ENCODE measurements around the gene ZNF277. TPM values are rescaled to one million over a fixed set of nuclear protein-coding genes. Genes with fewer than 3 reads are reported as not detected.
A peak's percentile ranks its signal among the peaks of the same experiment; 100 is the strongest.

The ZNF277 gene
- total RNA-seq, 8 experiments from 2014 or later: 20.7 to 29.9 (median 28.0) TPM

- WGBS, 10 experiments: 94 to 100% methylated on average over 1 to 2 of the region's 2 CpGs; no CpG with 5 or more reads in 8 of the 10 experiments
- ATAC-seq (replicated peaks in 6 of 8): peak in 5 of 8 experiments; percentile 37 to 46 (median 43)
- Histone ChIP-seq H3K4me1 (replicated peaks in 1 of 2) (peaks cover 11 to 13% of the 10 kb centered on the region in 2 donors), H3K4me3 (no peak overlapping the region), H3K27ac (no peak overlapping the region)
- in situ Hi-C loops (cut with MboI; ENCODE audit: low pct_unique_long_range_greater_than_20kb in 2 of 9, low sequenced_read_pairs in 9 of 9, unreplicated experiment in 9 of 9): no loop called here
Observed at GRCh38 chr7:112362053-112362650, 155.7 kb downstream of the ZNF277 start.

- 17 to 90% (median 40%) methylated on average over 2 to 4 of the region's 8 CpGs; no CpG with 5 or more reads in 5 of the 10 experiments for WGBS, 10 experiments
- in situ Hi-C loops (cut with MboI; ENCODE audit: low pct_unique_long_range_greater_than_20kb in 2 of 9, low sequenced_read_pairs in 9 of 9, unreplicated experiment in 9 of 9): no loop called here
- peak overlapping the region in 1 of 2 donors; percentile 43 for H3K27ac ChIP-seq
- ATAC-seq (replicated peaks in 6 of 8): peak in 5 of 8 experiments; percentile 68 to 77 (median 74)
- peaks cover 11 to 13% of the 10 kb centered on the region in 2 donors for H3K4me1 ChIP-seq (replicated peaks in 1 of 2)
- no peak overlapping the region for H3K4me3 ChIP-seq
Observed at GRCh38 chr7:112362731-112363131, 156.2 kb downstream of the ZNF277 start.

GRCh38 chr7:112364388-112364787 is 157.9 kb downstream of the ZNF277 start:
- Histone ChIP-seq H3K4me3 (no peak overlapping the region), H3K27ac (no peak overlapping the region), H3K4me1 (replicated peaks in 1 of 2) (peaks cover 11 to 13% of the 10 kb centered on the region in 2 donors)
- 100% methylated on average over 1 of the region's 1 CpG; no CpG with 5 or more reads in 7 of the 10 experiments for WGBS, 10 experiments
- peak in 1 of 8 experiments; percentile 63 for ATAC-seq (replicated peaks in 6 of 8)
- in situ Hi-C loops (cut with MboI; ENCODE audit: low pct_unique_long_range_greater_than_20kb in 2 of 9, low sequenced_read_pairs in 9 of 9, unreplicated experiment in 9 of 9): no loop called here

- WGBS, 10 experiments: 73 to 100% (median 92%) methylated on average over 2 to 3 of the region's 3 CpGs; no CpG with 5 or more reads in 6 of the 10 experiments
- no peak overlapping the region for H3K27ac ChIP-seq
- no peak for ATAC-seq (replicated peaks in 6 of 8)
- in situ Hi-C loops (cut with MboI; ENCODE audit: low pct_unique_long_range_greater_than_20kb in 2 of 9, low sequenced_read_pairs in 9 of 9, unreplicated experiment in 9 of 9): no loop called here
- H3K4me1 ChIP-seq (replicated peaks in 1 of 2): peaks cover 11 to 13% of the 10 kb centered on the region in 2 donors
- no peak overlapping the region for H3K4me3 ChIP-seq
Observed at GRCh38 chr7:112365551-112365950, 159.1 kb downstream of the ZNF277 start.

GRCh38 chr7:112366886-112367285 is 160.4 kb downstream of the ZNF277 start:
- ATAC-seq (replicated peaks in 6 of 8): no peak
- peaks cover 11 to 13% of the 10 kb centered on the region in 2 donors for H3K4me1 ChIP-seq (replicated peaks in 1 of 2)
- no peak overlapping the region for H3K4me3 ChIP-seq
- in situ Hi-C loops (cut with MboI; ENCODE audit: low pct_unique_long_range_greater_than_20kb in 2 of 9, low sequenced_read_pairs in 9 of 9, unreplicated experiment in 9 of 9): no loop called here
- H3K27ac ChIP-seq: no peak overlapping the region
- 75 to 100% (median 100%) methylated on average over 1 of the region's 1 CpG; no CpG with 5 or more reads in 4 of the 10 experiments for WGBS, 10 experiments

- H3K4me1 ChIP-seq (replicated peaks in 1 of 2): no peaks in the 10 kb centered on the region
- ATAC-seq (replicated peaks in 6 of 8): no peak
- WGBS, 10 experiments: 0 to 47% (median 33%) methylated on average over 1 to 2 of the region's 2 CpGs; no CpG with 5 or more reads in 4 of the 10 experiments
- in situ Hi-C loops (cut with MboI; ENCODE audit: low pct_unique_long_range_greater_than_20kb in 2 of 9, low sequenced_read_pairs in 9 of 9, unreplicated experiment in 9 of 9): no loop called here
- no peak overlapping the region for H3K4me3 ChIP-seq
- H3K27ac ChIP-seq: no peak overlapping the region
Observed at GRCh38 chr7:112370436-112370835, 163.9 kb downstream of the ZNF277 start.

GRCh38 chr7:112371701-112372100 is 165.2 kb downstream of the ZNF277 start:
- Histone ChIP-seq H3K4me3 (no peak overlapping the region), H3K27ac (no peak overlapping the region), H3K4me1 (replicated peaks in 1 of 2) (no peaks in the 10 kb centered on the region)
- no peak for ATAC-seq (replicated peaks in 6 of 8)
- WGBS, 10 experiments: 0 to 75% (median 46%) methylated on average over 1 to 2 of the region's 2 CpGs; no CpG with 5 or more reads in 1 of the 10 experiments
- in situ Hi-C loops (cut with MboI; ENCODE audit: low pct_unique_long_range_greater_than_20kb in 2 of 9, low sequenced_read_pairs in 9 of 9, unreplicated experiment in 9 of 9): no loop called here

GRCh38 chr7:112372101-112372500 is 165.6 kb downstream of the ZNF277 start:
- Histone ChIP-seq H3K4me3 (no peak overlapping the region), H3K4me1 (replicated peaks in 1 of 2) (no peaks in the 10 kb centered on the region), H3K27ac (no peak overlapping the region)
- in situ Hi-C loops (cut with MboI; ENCODE audit: low pct_unique_long_range_greater_than_20kb in 2 of 9, low sequenced_read_pairs in 9 of 9, unreplicated experiment in 9 of 9): no loop called here
- ATAC-seq (replicated peaks in 6 of 8): no peak
- 0 to 100% (median 60%) methylated on average over 1 of the region's 1 CpG; no CpG with 5 or more reads in 1 of the 10 experiments for WGBS, 10 experiments

GRCh38 chr7:112377593-112377992 is 171.1 kb downstream of the ZNF277 start:
- in situ Hi-C loops (cut with MboI; ENCODE audit: low pct_unique_long_range_greater_than_20kb in 2 of 9, low sequenced_read_pairs in 9 of 9, unreplicated experiment in 9 of 9): loop anchor here in 1 of 9 experiments (25.0 kb wide), 1 partner anchor 165 kb away; the partner anchor contains the start of genes DOCK4 and ZNF277
- WGBS, 10 experiments: 64 to 100% (median 86%) methylated on average over 1 of the region's 1 CpG; no CpG with 5 or more reads in 3 of the 10 experiments
- Histone ChIP-seq H3K4me3 (no peak overlapping the region), H3K27ac (no peak overlapping the region), H3K4me1 (replicated peaks in 1 of 2) (no peaks in the 10 kb centered on the region)
- no peak for ATAC-seq (replicated peaks in 6 of 8)

GRCh38 chr7:112381311-112382091 is 175.0 kb downstream of the ZNF277 start:
- no peaks in the 10 kb centered on the region for H3K4me1 ChIP-seq (replicated peaks in 1 of 2)
- in situ Hi-C loops (cut with MboI; ENCODE audit: low pct_unique_long_range_greater_than_20kb in 2 of 9, low sequenced_read_pairs in 9 of 9, unreplicated experiment in 9 of 9): loop anchor here in 1 of 9 experiments (25.0 kb wide), 1 partner anchor 169 kb away; the partner anchor contains the start of genes DOCK4 and ZNF277
- 58 to 98% (median 91%) methylated on average over 1 to 5 of the region's 5 CpGs for WGBS, 10 experiments
- H3K4me3 ChIP-seq: no peak overlapping the region
- H3K27ac ChIP-seq: no peak overlapping the region
- no peak for ATAC-seq (replicated peaks in 6 of 8)

- peak in 1 of 8 experiments; percentile 51 for ATAC-seq (replicated peaks in 6 of 8)
- Histone ChIP-seq H3K4me3 (no peak overlapping the region), H3K27ac (no peak overlapping the region), H3K4me1 (replicated peaks in 1 of 2) (no peaks in the 10 kb centered on the region)
- 18 to 89% (median 70%) methylated on average over 2 to 7 of the region's 11 CpGs; no CpG with 5 or more reads in 2 of the 10 experiments for WGBS, 10 experiments
- in situ Hi-C loops (cut with MboI; ENCODE audit: low pct_unique_long_range_greater_than_20kb in 2 of 9, low sequenced_read_pairs in 9 of 9, unreplicated experiment in 9 of 9): loop anchor here in 1 of 9 experiments (25.0 kb wide), 1 partner anchor 172 kb away; the partner anchor contains the start of genes DOCK4 and ZNF277
Observed at GRCh38 chr7:112383671-112384417, 177.3 kb downstream of the ZNF277 start.

- WGBS, 10 experiments: 25 to 100% (median 81%) methylated on average over 1 to 3 of the region's 3 CpGs
- H3K4me3 ChIP-seq: no peak overlapping the region
- H3K4me1 ChIP-seq (replicated peaks in 1 of 2): no peaks in the 10 kb centered on the region
- no peak for ATAC-seq (replicated peaks in 6 of 8)
- no peak overlapping the region for H3K27ac ChIP-seq
- in situ Hi-C loops (cut with MboI; ENCODE audit: low pct_unique_long_range_greater_than_20kb in 2 of 9, low sequenced_read_pairs in 9 of 9, unreplicated experiment in 9 of 9): loop anchor here in 1 of 9 experiments (25.0 kb wide), 1 partner anchor 173 kb away; the partner anchor contains the start of genes DOCK4 and ZNF277
Observed at GRCh38 chr7:112385516-112385915, 179.0 kb downstream of the ZNF277 start.

Data from motor neuron (in vitro differentiated cells).